ENCODE results near the gene PCOLCE2.
"Not testable (repeated sequence)": the region's sequence is repeated elsewhere in the genome, so short reads cannot be mapped to it uniquely, and the experiment has no call there.

Gene PCOLCE2

GRCh38 chr3:142898346-142899213 lies 9.7 kb upstream of the PCOLCE2 start:
- no peak for DNase-seq

DNA sequence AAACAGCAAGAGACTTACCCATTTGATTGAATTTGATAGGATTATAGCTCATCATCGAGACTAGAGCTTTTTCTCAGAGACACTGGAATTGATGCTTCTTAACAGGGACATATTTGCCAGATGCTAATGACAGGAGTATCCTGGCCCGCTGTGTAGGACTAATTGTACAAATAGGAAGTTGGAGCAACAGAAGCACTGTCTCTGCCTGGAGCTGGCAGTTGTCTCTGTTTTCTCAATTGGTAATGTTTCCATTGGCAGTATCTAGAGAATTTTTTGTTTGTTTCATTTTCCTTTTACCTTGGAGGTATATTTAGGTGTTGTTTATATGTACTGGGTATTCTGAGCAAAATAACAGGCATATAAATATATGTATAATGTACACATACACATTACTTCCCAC lies 8.9 kb upstream of the PCOLCE2 start:
- DNase-seq, result no peak

DNA sequence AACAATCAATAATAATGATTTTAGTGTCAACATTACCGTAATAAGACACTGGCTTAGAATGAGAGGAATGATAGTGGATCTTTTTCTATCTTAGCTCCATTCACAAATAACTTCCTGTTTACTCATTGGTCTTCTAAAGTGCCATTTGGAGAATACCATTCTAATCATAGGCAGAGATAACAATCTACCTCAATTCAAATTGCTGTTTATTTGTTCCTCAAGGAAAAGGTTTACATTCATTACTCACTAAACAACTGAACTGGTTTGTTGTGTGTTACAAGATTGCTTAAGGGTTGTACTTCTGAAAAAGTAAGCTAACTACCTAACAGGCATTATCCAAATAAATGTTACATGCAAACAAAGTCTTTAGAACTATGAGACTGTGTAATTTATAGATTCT lies 8.1 kb upstream of the PCOLCE2 start:
- DNase-seq, result no peak

DNA sequence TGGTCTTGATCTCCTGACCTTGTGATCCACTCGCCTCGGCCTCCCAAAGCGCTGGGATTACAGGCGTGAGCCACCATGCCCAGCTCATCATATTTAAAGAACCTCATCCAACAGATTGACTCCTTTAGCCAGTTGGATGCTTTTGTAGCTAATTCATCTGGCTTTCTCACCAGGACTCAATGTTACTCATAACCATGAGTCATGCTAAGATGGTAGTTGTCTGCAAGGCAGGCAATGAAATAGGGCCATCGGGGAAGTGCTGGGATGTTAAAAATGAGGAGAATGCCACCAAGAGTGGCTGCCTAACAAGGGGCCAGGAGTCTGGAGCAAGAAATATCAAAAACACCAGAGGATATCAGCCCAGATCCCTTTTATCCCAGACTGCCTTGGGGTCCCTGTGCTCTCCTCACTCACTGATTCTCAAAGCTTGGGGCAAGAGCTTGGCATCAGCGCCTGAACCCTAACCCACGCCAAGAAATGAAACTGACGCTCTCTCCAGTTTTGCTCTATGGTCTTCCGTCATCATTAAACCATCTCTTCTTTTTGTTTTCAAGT lies 7.4 kb upstream of the PCOLCE2 start:
- no peak for DNase-seq

DNA sequence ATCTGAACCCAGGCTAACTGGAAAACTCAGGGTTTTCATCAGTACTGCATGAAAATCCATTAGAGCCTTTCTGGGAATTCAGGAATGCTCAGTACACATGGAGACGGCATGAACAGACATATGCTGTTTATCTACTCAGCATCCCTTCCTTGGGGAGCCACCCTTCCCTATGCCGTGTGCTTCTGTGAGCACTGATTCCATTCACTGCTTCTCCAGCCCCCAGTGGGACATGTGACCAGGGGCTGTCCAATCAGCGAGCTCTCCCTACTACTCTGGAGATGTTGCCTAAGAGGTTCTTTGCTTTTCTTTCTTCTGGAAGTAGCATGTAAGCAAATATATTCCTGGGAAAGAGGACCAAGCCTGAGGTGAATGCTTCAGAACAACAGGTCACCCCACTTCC lies 5.6 kb upstream of the PCOLCE2 start:
- no peak for DNase-seq

DNA sequence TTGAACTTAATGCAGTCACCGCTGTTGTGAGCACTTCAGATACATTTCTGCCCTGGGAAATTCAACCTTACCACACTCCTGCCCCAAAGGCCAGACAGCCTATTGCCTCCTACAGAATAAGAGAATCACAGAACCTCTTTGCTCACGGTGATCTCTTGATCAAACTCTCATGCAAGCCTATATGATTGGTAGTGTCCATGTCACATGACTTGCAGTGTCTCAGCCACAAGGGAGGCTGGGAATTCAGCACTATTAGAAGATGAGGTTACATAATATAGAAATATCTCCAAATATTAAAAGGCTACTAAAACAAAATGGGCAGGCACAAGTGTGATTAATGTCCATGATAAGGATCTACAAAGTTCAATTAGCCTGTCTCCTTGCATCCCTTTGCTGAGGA lies 3.8 kb upstream of the PCOLCE2 start:
- no peak for DNase-seq

GRCh38 chr3:142890592-142890991 lies 1.7 kb upstream of the PCOLCE2 start:
- DNase-seq, result no peak

- no peak for DNase-seq
These were observed 530 bp upstream of the PCOLCE2 start for GRCh38 chr3:142889212-142890014.

DNA sequence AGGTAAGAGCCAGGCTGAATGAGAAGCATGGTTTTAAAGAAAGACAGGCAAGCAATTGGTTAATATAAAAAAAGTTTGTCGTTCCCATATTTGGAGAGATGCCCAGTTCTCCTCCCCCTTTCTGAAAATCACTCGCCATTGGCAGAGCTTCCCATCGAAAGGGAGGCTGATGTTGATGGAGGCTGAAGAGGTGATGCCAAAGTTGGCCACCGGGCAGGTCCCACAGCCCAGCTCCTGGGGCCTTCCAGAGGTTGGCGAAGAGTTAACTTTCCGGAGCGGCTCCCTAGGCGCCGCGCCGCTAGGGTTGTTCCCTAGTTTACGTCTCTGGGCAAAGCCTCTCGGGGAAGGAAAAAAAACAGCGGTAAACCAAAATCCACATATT lies 793 bp downstream of the PCOLCE2 start:
- no peak for DNase-seq

DNA sequence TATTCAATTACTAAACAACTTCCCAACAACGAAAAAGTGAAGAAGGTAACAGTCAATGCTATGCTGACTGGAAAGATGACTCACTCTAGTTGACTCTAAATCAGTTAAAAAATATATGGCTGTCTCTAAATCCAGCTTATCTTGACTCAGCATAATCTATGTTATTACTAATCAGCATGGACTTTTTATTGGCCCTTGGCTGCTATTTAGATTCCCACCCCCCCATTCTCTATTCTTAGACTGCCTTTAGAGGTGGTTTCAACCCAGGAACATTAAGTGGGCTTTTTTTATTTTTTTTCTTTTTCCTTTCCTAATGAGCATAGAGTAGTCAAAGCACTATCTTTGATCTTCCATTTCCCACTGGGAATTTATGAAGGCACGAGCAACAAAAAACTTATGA lies 1.9 kb downstream of the PCOLCE2 start:
- DNase-seq, result no peak

- DNase-seq, result no peak
These were observed 2.9 kb downstream of the PCOLCE2 start for GRCh38 chr3:142886021-142886420.

- no peak for DNase-seq
These were observed 4.4 kb downstream of the PCOLCE2 start for GRCh38 chr3:142884531-142884930.

GRCh38 chr3:142883534-142883933 lies 5.3 kb downstream of the PCOLCE2 start:
- not testable (repeated sequence) for DNase-seq

DNA sequence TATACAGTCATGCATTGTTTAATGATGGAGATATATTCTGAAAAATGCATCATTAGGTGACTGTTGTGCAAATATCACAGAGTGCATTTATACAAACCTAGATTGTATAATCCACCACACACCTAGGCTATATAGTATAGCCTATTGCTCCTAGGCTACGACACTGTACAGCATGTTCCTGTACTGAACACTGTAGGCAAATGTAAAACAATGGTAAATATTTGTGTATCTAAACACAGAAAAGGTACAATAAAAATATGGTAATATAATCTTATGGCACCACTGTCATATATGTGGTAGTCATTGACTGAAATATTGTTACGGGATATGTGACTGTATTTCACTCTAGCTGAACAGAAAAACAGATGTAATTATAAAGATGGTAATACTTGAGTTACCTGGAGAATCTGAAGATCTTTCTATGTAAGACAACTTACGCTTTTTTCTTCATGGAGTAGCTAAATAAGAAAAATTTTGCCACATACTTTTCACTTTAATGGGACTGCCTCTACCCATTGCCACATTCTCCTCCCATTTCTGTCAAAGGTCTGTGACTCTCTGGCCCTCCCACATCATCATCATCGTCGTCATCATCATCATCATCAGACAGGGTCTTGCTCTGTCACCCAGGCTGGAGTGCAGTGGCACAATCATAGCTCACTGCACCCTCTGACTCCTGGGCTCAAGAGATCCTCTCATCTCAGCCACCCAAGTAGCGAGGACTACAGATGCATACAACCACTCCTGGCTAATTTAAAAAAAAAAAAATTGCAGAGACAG lies 7.2 kb downstream of the PCOLCE2 start:
- no peak for DNase-seq

- DNase-seq, result no peak
These were observed 10.1 kb downstream of the PCOLCE2 start for GRCh38 chr3:142878649-142879300.

DNA sequence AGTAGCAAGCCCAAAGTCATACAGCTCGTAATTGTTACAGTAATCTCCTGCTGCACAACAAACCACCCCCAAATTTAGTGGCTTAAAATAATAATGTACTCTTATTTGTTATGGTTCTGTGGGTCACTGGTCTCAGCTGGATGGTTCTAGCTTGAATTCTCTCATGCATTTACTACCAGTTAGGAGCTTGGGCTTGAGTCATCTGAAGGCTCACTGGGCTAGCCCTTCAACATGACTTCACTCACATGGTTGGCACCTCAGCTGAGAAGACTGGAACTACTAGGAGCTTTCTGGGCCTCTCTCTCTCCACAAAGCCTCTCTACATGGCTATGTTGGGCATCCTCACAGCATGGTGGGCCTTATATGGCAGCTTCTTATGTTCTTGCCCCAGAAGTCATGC lies 12.5 kb downstream of the PCOLCE2 start:
- DNase-seq, result no peak

DNA sequence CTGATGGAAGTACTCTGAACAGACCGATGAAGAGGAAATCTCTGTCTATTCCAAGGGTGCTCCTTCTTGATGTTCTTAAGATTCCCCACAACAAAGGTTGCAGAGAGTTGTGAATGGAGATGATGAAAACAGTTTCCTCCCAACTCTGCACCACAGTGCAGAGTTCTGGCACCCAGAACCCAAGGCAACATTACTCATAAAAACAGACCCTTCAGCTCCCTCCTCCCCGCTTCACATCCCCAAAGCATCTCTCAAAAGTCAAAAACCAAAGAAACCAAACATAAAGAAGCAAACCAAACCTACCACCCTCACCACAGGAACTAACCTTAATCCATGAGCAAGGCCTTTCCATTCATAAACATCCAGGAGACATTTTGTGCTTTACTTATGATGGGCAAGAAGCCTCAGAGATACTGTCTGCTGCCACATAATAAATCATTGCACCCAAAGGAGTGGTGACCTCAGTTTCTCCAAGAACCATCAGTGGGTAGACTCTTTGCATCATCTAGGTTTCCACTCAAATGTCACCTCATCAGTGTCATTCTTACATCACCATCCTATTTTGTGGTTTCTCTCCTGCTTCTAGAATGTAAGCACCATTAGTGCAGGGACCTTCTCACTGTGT lies 13.2 kb downstream of the PCOLCE2 start:
- no peak for DNase-seq

DNA sequence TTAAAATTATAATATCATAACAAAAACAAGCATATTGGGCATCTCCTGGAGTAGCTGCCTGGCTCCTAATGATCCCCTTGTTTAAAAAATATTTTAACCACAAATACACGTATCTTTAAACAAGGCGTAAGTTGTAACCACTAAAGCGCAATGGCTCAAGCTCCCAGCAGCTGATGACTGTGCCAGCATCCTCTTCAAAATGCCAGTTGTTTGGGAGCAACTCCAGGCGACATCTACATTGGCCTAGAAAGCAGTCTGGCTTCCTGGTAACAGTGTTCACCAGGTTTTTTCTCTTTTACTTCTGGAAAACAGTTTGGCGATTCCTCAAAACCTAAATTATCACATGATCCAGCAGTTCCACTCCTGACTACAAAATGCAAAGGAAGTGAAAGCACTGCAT lies 13.8 kb downstream of the PCOLCE2 start:
- DNase-seq, result no peak

GRCh38 chr3:142868382-142868781 lies 20.5 kb downstream of the PCOLCE2 start:
- not testable (repeated sequence) for DNase-seq

- DNase-seq, result no peak
These were observed 21.8 kb downstream of the PCOLCE2 start for GRCh38 chr3:142866841-142867631.
